ENCODE results near the gene DSC1. TPM values are rescaled to one million over a fixed set of nuclear protein-coding genes. Genes with fewer than 3 reads are reported as not detected.

The DSC1 gene
- total RNA-seq, 4 donors from 2014 or later, result not detected

- TF ChIP-seq POLR2A (IDR thresholded peaks at IDR 0.05) (peak in 1 of 2 donors; percentile 42), EP300 (IDR thresholded peaks at IDR 0.05) (no peak)
- H3K9me3 ChIP-seq, result no peaks in the 10 kb centered on the region
- peak overlapping the region; percentile 34 to 57 for H3K4me3 ChIP-seq
- 0 to 1% methylated on average over 11 to 15 of the region's 72 CpGs for WGBS, 2 donors (ENCODE audit: low coverage in 1 of 2)
- no peaks in the 10 kb centered on the region for H3K36me3 ChIP-seq
- peaks cover 33% of the 10 kb centered on the region for H3K27me3 ChIP-seq
- H3K27ac ChIP-seq, result peak overlapping the region in 3 of 4 donors; percentile 55 to 76 (median 61)
- H3K4me1 ChIP-seq, result peaks cover 0 to 17% (median 0%) of the 10 kb centered on the region in 3 donors
- ATAC-seq, result peak; percentile 84
Measured at GRCh38 chr18:31101183-31102024, 61.3 kb downstream of the DSC1 start.

- 24 to 25% methylated on average over 11 to 21 of the region's 23 CpGs for WGBS, 2 donors (ENCODE audit: low coverage in 1 of 2)
- Histone ChIP-seq H3K4me3 (peak overlapping the region; percentile 34 to 57), H3K27ac (peak overlapping the region in 2 of 4 donors; percentile 61 to 76), H3K9me3 (no peaks in the 10 kb centered on the region), H3K36me3 (no peaks in the 10 kb centered on the region), H3K4me1 (peaks cover 0 to 17% (median 0%) of the 10 kb centered on the region in 3 donors), H3K27me3 (peaks cover 33% of the 10 kb centered on the region)
- no peak for TF ChIP-seq POLR2AphosphoS5 (IDR thresholded peaks at IDR 0.05)
- TF ChIP-seq CTCF (IDR thresholded peaks at IDR 0.05), result no peak
- no peak for TF ChIP-seq EP300 (IDR thresholded peaks at IDR 0.05)
- no peak for TF ChIP-seq POLR2A (IDR thresholded peaks at IDR 0.05)
- no peak for ATAC-seq
Measured at GRCh38 chr18:31100436-31101182, 62.0 kb downstream of the DSC1 start.

GRCh38 chr18:31099450-31100230 lies 63.0 kb downstream of the DSC1 start:
- no peak for ATAC-seq
- Histone ChIP-seq H3K9me3 (no peaks in the 10 kb centered on the region), H3K27ac (no peak overlapping the region), H3K4me3 (no peak overlapping the region), H3K27me3 (peaks cover 33% of the 10 kb centered on the region), H3K4me1 (peaks cover 0 to 17% (median 0%) of the 10 kb centered on the region in 3 donors), H3K36me3 (no peaks in the 10 kb centered on the region)
- TF ChIP-seq POLR2A (IDR thresholded peaks at IDR 0.05) (no peak), CTCF (IDR thresholded peaks at IDR 0.05) (no peak), POLR2AphosphoS5 (IDR thresholded peaks at IDR 0.05) (no peak), EP300 (IDR thresholded peaks at IDR 0.05) (no peak)
- WGBS, 2 donors (ENCODE audit: low coverage in 1 of 2), result 93 to 99% methylated on average over 7 of the region's 10 CpGs

GRCh38 chr18:31098878-31099277 lies 63.8 kb downstream of the DSC1 start:
- peaks cover 0 to 17% (median 0%) of the 10 kb centered on the region in 3 donors for H3K4me1 ChIP-seq
- H3K4me3 ChIP-seq, result no peak overlapping the region
- no peak overlapping the region for H3K27ac ChIP-seq
- no peak for ATAC-seq
- TF ChIP-seq CTCF (IDR thresholded peaks at IDR 0.05) (no peak), EP300 (IDR thresholded peaks at IDR 0.05) (no peak), POLR2AphosphoS5 (IDR thresholded peaks at IDR 0.05) (no peak), POLR2A (IDR thresholded peaks at IDR 0.05) (no peak)
- peaks cover 33% of the 10 kb centered on the region for H3K27me3 ChIP-seq
- no peaks in the 10 kb centered on the region for H3K9me3 ChIP-seq
- no peaks in the 10 kb centered on the region for H3K36me3 ChIP-seq

- Histone ChIP-seq H3K4me3 (no peak overlapping the region), H3K4me1 (peaks cover 0 to 17% (median 0%) of the 10 kb centered on the region in 3 donors), H3K27me3 (peaks cover 33% of the 10 kb centered on the region), H3K9me3 (no peaks in the 10 kb centered on the region), H3K27ac (no peak overlapping the region), H3K36me3 (no peaks in the 10 kb centered on the region)
- 48 to 62% methylated on average over 3 of the region's 3 CpGs for WGBS, 2 donors (ENCODE audit: low coverage in 1 of 2)
- TF ChIP-seq POLR2A (IDR thresholded peaks at IDR 0.05) (no peak), EP300 (IDR thresholded peaks at IDR 0.05) (no peak), CTCF (IDR thresholded peaks at IDR 0.05) (no peak), POLR2AphosphoS5 (IDR thresholded peaks at IDR 0.05) (no peak)
- ATAC-seq, result no peak
Measured at GRCh38 chr18:31097666-31098065, 65.0 kb downstream of the DSC1 start.
